ENCODE data around the gene SOX3.

The SOX3 gene

GRCh38 chrX:140495739-140496138 is 9.1 kb downstream of the SOX3 start:
- no peak for DNase-seq (ENCODE audit: low read depth in 2 of 2)

DNA sequence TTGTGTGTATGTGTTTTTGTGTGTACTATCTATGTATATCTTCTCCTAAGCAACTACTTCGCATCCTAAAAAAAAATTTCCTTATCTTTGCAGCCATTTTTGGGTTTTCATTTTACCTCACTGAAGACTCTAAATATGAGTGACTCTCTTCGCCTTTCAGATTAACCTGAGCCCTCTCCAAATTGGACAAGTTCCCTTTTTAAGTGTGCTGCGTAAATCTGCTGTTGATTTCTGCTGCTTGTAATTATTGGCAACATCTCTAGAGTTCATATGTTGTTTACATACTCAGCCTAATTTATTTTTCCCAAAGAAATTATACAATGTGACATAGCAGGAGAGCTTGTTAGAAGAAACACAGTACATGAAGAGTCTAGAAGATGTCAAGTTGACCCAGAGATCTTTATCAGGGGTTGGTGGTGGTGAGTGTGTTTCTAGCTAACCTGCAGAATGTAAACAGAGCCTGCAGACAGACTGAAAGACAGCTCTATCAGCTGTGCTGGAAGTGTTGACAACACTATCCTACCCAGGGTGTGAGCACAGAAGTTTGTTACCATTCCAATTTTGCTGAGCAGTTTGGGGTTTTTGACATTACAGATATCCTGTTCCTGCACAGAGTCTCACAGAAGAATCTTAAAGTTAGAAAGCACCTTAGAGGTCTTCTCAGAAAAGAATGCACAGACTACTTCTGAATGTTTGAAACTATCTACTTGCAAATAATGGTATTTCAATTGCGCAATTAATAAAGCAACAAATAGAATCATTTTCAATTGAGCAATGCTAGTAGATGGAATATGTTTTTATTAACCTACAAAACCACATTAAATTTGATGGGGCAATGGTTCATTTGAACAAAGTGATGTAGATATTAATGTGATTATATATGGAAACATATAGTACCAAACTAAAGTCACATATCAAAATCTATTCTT is 12.5 kb downstream of the SOX3 start:
- DNase-seq (ENCODE audit: low read depth in 2 of 2) = no peak

DNA sequence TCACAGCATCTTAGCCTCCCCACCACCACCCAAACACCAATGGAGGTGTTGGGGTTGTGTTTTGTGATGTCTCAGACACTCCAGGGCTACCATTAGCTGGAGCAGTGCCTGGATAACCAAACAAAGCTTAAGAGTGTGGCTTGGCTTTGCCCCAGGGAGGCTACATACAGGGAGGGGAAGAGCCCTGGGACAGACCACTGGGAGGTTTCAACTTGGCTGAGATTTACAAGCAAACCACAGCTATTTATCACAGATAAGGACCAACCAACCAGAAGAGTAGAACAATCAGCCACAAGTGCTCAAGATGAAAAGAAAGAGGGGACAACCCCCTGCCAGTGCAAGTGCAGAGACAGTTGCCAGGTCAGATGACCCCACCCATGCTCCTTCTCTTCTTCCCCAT is 24.1 kb downstream of the SOX3 start:
- DNase-seq (ENCODE audit: low read depth in 2 of 2) = no peak

DNA sequence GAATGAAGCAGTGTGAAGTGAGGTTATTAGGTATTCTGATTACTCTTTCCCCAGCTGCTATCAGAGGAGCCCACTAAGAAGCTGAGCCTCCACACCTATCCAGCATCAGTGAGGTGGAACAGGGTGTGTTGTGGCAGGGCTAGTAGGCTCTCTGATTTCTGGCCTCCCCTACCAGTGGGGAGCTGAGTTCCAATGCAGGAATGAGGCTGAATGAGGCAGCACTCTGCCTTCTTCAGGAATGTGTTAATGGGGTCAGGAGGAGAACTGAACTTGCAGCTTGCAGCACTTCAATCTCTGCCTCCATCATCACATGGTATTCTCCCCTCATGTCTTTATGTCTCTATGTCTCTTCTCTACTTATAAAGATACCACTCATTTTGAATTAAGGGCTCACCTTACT is 26.9 kb downstream of the SOX3 start:
- DNase-seq (ENCODE audit: low read depth in 2 of 2) = no peak

DNA sequence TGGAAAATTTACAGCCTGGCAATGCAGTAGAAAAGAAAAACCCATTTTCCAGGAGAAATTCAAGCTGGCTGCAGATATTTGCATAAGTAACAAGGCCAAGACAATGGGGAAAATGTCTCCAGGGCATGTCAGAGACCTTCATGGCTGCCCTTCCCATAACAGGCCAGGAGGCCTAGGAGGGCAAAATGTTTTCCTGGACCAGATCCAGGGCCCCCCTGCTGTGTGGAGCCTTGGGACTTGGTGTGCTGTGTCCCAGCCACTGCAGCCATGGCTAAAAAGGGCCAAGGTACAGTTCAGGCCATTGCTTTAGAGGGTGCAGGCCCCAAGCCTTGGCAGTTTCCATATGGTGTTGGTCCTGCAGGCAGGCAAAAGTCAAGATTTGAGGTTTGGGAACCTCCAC is 29.8 kb downstream of the SOX3 start:
- DNase-seq (ENCODE audit: low read depth in 2 of 2) = no peak

- DNase-seq (ENCODE audit: low read depth in 2 of 2) = no peak
Observed at GRCh38 chrX:140467211-140467610, 37.7 kb downstream of the SOX3 start.
